GM19455 (cell line): ENCODE measurements around the gene ZDHHC7.

ENCODE experiments used
- ATAC-seq: cut with Tn5 transposase; IDR thresholded peaks from one replicate; pipeline ENCODE4 v1.9.1; 2021; ENCODE audit not compliant: unreplicated experiment

ZDHHC7 gene

DNA sequence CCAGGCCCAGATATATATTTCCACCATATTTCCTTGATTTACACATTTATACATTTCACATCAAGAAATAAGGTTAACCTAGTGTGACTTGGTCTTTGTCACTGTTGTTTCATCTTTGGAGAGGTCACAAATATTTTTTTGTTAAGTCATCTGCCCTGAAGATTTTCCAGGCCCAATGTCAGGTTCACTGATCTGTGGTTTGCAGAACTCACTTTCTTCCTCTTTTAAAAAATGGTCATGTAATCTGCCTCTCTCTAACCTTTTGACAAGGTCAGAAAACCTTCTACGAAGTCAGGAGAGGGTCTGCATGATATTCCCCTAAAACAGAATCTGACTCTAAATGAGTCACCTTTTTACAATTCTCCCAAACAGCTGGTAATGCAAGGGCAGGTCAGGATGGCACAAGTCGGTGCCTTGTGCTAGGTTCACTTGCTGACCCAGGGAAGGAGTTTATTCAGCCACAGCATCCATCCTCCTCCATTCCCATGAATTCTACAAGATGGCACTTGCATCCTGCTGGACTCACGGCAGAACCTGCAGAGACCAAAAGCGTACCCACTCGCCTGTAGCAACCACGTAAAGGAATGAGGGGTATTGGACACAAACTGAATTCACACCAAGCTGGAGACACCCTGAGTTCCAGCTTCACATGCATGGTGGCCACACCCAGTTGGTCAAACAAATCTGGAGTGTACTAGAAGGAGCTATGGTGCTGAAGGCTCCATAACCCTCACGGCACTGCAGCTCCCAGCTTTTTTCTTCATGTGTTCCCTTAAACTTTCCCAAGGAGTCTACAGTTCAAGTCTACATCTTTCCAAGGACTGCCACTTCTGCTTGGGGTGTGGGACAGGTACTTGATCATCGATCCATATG lies 14.7 kb upstream of the ZDHHC7 start:
- ATAC-seq, result no peak

DNA sequence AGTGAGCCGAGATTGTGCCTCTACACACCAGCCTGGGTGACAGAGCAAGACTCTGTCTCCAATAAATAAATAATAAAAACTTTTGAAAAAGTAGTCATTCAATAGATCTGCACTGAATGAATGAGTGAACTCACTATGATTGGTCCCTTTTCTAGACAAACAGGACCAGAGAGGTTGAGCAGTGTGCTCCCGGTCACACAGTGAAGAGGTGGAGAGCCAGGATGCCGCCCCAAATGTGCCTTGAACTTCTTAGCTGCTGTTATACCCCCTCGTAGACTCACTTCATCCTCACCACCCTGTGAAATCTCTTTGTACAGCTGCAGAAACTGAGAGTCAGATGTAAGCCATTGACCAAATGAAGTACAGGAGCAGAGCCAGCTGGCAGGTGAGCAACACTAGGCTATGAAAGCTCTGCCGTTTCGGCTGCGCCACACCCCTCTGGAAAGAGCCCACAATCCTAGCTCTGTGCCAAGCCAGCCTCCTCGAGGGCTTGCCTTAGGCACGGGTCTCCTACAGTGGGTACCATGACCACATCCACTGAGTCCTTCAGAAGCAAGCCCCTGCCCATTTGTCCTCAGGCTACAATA lies 8.4 kb upstream of the ZDHHC7 start:
- ATAC-seq, result no peak

DNA sequence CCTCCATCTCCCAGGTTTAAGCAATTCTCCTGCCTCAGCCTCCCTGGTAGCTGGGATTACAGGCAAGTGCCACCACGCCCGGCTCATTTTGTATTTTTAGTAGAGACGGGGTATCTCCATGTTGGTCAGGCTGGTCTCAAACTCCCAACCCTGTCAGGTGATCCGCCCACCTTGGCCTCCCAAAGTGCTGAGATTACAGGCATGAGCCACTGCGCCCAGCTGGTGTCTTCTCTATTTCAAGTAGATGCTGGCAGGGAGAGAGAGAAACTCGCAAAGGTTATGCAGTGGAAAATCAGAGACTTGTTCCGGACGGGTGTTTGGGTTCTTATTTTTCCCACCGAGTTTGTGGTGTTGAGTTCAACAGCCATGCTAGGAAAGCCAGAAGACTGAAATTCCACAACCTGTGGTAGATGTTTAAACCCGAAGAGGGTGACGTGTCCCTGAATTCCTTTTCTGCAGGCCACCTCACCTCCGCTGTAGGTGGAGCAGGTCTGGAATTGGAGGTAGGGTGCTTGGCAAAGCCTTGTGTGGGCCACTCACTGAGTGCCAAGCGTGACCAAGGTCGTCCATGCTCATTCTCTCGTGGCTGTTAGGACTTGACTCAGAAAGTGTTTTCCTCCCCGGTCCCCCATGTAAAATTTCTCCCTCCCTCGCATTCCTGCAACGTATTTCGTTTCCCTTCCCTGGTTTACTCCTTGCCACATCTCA lies 7.3 kb upstream of the ZDHHC7 start:
- ATAC-seq, result no peak

DNA sequence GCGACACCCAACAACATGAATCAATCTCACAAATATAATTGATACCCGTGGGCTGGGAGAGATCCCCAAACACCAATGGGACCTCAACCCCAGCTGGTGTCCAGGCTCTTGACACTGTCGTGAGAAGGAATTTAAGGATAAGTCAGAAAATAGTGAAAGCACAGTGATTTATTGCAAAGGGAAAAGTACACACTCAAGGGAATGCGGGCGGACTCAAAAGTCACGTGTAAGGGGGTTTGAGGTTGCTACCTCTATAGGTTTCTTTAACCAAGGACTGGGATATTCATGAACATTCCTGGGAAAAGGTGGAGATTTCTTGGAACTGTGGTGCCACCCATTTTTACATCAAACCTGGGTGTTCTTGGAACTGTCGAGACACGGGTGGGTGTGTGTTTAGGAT lies 6.3 kb upstream of the ZDHHC7 start:
- no peak for ATAC-seq

DNA sequence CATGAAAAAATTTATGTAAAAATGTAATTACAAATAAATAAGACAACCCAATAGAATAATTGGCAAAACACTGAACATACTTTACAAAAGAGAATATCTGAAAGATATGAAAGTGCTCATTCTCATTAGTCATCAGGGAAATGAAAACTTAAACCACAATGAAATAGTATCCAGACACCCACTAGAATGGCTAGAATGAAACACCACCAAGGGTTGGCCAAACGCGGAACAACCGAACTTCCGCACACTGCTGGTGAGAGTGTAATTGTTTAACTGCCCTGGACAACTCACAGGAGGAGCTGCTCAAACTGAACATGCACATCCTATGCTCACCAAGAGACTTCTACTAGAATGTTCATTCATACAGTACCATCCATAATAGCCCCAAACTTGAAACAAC lies 5.8 kb upstream of the ZDHHC7 start:
- no peak for ATAC-seq

DNA sequence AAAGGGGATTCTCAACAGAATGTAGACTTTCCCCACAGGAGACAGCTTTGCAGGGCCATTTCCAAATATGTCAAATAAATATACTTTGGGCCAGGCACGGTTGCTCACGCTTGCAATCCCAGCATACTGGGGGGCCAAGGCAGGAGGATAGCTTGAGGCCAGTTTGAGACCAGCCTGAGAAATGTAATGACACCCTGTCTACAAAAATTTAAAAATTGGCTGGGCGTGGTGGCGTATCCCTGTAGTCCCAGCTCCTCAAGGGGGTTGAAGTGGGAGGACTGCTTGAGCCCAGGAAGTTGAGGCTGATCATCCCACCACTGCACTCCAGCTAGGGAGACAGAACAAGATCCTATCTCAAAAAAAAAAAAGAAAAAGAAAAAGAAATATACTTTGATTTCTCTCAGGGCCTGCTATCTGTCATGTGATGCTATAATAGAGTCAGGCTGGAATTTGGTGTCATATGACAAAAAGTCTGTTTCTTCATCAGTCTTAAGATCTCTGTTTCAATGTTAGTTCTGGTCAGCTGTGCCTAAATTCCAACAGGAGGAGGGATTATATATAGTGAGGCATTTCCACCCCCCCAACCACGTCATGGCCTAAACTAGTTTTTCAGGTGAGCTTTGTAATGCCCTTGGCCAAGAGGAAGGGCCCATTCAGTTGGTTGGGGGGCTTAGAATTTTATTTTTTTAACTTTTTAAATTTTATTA lies 4.3 kb upstream of the ZDHHC7 start:
- no peak for ATAC-seq

DNA sequence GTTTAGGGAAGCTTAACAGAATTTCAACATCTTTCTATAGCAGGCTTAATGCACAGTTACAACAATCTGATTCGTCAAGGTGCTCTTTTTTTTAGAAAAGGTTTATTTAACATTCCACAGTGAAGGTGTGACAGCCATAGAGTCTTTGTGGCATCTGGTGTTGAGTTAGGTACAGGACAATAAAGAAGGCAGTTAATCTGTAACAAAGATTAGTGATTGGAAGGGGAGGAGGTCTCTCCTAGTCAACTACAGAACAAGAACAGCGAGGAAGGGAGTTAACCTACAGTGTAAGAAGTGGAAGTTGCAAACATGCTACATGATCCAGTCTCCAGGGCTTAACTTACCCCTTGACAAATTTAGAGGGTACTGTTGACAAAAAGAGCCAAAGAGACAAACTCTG lies 3.0 kb upstream of the ZDHHC7 start:
- ATAC-seq, result no peak

DNA sequence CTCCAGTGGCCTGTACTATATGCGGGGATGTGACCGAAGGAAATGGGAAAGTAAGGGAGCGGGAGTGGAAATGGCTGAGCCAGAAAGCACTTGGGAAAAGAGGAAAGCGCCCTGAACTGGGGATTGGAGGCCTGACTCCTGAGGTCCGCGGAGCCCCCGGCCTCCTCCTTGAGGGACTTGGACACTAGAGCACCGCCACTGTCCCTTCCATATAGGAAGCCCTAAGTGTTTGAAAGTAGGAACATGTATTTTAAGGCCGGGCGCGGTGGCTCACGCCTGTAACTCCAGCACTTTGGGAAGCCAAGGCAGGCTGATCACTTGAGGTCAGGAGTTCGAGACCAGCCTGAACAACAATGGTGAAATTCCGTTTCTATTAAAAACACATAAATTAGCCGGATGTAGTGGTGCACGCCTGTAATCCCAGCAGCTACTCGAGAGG lies 530 bp upstream of the ZDHHC7 start:
- ATAC-seq, result no peak

DNA sequence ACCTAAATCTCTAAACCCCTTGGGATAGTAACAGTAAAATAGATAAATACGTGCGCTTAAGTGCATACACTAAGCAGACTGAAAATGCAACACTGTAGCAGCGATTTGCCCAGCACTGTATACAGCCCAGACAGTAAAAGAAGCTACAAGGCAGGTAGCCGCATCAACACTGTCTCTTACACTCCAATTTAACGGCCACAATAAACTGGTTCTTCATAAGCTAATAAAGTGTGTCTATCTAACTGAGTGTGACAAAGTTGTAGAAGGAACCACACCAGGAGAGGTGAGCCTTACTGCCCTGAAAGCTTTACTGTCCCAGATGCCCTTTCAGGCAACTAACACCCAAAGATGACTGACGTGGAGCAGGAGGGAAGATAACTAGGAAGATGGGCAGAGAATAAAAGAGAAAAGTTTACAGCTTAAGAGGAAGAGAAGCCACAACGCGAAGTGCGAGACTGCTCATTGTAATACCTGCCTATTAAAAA lies 847 bp downstream of the ZDHHC7 start:
- ATAC-seq, result peak; percentile 14

DNA sequence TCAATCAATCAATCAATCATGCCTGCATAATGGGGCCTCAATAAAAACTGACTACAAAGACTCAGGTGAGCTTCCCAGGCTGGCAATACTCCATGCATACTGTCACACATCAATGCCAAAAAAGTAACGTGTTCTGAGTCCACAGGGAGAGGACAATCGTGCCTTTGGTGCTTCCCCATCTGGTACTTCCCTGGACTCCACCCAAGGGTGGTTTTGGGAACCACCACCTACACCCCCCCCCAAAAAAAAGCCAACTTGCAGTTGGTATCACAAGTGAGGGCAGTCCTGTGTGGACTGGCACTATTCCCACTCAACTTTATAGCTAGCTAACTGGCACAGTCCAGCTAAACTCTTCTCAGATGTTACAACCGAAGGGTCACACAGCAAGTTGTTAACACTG lies 3.1 kb downstream of the ZDHHC7 start:
- no peak for ATAC-seq

DNA sequence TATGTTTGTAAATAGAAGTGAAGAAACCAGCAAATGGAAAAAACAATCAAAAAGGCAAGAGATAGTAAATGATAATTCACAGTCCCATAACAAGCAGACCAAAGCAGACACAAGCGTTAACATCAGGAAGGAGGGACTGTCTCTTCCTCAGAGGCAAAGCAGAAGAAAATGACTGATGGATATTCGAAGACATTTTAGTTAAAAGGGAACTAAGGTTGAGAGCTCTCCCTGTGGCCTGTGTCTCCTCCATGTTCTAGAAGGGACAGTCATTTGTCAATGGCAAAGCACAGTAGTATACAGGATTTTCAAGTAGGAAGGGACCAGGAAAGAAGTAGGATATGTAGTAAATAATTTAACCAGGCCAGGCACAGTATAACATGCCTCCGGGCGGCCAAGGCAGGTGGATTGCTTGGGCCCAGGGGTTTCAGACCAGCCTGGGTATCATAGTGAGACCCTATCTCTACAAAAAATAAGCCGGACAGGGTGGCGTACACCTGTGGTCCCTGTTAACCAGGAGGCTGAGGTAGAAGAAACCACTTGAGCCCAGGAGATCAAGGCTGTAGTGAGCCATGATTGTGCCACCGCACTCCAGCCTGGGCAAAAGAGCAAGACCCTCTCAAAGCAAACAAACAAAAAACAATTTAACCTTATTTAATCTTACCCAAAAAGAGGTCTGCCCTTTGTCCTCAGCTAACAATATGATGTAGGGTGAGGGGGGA lies 3.7 kb downstream of the ZDHHC7 start:
- ATAC-seq, result no peak

DNA sequence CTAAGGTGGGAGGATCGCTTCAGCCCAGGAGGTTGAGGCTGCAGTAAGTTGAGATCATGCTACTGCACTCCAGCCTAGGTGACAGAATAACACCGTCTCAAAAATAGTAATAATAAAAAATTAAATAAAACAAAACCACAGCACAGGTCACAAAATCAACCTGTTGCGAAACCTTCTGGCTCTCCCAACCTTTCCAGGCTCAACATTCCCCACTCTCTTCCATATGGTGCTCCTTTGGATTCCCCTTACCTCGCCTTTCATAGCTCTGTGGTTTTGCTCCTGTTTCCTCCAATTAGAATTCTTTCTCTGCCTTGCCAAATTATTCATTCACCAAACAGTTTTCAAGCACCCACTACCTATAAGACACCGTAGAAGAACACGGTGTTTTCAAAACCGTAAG lies 4.7 kb downstream of the ZDHHC7 start:
- no peak for ATAC-seq

DNA sequence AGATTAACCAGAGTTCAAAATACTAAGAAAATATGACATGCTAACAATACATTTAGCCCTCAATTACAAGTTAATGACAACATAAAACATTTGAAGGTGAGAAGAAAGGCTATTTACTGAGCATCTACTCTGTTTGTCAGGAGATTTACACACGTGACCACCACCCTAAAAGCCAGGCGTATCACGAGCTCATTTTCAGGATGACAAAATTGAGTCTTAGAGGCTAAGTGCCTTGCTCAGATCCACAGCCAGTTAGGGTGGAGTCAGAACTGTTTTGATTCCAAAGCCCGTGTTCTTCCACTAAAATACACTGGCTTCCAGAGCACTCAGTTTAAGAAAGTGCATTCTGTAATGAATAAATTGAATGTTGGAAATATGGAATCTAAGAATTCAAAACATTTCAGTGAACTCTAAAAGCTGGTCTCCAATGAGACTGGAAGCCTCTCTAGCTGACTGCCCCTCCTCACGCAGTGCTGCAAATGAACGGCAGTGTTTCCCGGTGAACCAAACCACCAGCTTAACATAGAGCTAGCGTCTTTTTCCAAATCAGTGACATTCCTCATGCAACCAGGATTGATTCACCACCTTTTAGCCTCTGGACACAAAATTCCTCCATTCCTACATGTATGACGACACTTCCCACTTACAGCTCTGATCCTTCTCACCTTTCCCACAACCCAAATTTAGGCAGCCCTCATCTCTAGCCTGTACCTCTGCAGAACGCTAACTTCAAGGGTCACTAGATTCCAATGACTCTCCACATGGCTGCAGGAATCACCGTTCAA lies 5.9 kb downstream of the ZDHHC7 start:
- no peak for ATAC-seq

DNA sequence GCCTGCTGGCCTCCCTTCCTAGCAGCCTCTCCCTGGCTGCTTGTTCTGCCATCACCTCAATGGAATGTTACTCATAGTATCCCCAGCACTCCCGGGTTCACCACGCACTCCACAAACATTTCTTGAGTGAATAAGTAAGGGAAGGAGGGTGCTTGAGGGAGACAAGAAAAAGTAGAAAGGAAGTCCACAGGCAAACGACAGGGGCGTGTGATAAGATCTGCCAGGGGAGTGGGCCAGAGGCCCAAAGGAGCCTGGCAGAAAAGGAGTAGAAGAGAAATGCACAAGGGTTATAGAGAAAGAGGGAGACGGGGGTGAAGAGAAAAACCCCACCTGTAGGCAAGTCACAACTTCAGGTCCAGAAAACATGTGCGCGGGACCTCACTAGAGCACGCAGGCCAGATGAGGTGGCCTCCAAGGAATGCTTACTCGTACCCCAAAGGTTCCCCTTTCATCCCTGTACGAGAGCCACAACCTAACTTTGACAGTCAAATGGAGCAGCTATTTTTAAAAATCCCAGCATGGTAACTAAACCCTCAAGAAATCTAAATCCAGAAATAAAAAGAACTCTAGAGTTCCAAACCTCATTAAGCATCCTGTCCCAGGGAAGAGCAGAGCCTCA lies 6.6 kb downstream of the ZDHHC7 start:
- no peak for ATAC-seq

DNA sequence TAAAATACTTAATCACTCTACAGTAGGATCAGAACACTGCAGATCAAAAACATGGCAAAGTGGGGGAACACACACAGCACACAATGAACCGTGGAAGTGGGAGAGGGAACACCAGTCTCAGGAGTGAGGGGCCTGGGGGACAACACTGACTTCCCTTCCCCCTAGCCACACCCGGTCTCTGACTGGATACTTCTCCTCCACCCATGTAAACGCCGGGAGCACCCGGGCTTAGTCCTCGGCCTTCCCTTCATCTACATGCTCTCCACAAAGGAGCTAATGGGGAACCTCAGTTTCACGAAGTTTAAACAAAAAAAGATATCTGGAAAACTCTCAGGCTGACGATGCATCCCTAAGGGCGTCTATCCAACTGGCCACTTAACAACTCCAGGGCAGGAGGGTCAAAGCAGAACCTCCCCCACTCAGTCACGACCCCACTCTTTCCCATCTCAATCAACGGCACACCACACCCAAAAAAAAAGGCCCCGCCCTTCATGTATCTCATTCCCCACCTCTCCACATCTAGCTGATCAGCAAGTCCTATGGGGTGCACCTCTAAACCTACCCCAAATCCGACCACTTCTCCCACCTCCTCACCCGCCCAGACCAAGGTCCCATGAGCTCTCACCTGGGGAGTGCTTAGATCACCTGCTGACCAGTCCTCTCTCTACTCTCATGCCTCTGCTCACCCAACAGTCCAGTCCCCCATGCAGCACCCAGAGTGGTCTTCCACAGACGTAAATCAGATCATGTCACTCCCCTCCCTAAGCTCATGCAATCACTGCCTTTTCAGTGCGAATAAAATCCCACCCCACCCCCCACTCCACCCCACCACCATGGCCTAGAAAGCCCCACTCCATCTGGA lies 7.4 kb downstream of the ZDHHC7 start:
- no peak for ATAC-seq

DNA sequence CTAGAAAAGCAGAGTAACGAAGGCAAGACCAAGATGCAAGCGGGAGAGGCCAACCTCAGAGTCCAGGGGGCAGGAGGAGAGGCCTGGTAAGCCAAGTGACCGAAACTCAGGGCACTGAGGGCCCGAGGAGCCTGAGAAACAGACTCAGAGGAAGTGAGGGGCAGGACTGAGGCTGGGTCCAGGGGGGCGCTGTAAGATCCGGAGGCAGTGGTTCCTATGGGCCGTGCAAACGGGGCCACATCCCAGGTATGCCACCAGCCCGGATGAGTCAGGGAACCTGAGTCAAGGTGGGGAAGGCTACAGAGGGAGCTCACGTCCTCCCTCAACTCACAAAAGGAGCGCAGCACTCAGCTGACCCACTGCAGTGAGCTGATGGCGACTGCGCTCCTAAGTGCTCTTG lies 8.3 kb downstream of the ZDHHC7 start:
- ATAC-seq, result no peak

DNA sequence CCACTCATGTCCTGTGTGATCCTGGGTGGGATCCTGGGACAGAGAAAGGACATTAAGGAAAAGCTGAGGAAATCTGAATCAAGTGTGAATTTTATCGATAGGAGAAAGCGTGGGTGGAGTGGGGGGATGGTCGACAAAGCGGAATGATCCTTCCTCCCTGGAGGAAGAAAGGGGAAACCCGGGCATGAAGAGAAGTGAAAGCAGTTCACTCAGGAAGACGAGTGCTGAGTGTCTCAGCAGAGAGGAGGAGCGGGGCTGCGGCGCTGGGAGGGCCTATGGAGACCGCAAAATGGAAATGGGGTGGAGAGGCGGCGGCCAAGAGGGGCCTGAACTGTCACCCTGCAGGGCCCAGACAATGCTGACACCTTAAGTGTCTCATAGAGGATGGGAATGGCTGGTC lies 8.7 kb downstream of the ZDHHC7 start:
- ATAC-seq, result no peak

DNA sequence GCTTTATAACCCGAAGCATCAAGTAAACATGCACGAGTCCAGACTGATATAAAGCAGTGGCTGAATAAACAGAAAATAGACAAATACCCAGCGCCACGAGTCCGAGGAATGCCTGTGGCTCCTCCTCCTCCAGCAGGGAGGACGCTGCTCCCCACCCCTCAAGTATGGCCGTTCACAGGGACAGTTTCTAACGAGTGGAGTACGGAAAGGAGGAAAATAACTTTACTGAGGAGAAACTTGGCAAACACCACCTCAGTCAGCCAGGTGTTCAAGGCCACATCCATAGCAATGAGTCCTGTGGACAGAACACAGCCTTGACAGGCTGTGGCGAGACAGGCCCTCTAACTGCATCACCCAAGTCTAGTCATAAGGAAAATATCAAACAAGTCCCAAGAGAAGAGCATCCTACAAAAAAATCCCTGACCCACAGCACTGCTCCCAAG lies 9.2 kb downstream of the ZDHHC7 start:
- no peak for ATAC-seq
